SK-N-SH (cell line): ENCODE data around the gene TGM3. TPM values are rescaled to one million over a fixed set of nuclear protein-coding genes. Genes with fewer than 3 reads are reported as not detected.
A peak's percentile ranks its signal among the peaks of the same experiment; 100 is the strongest.

Experiments
- CTCF ChIA-PET: fragments of 300-600, 350-600 bp; formaldehyde crosslinking; extraction: SDS; loops from one replicate; lab custom pipeline; 2021; lab: Yijun Ruan, JAX
- POLR2A ChIA-PET: fragments of 350-600 bp; sonication (Branson Sonifier 250); formaldehyde crosslinking; extraction: SDS; loops from one replicate; lab custom pipeline; 2020; ENCODE audit warnings: antibody characterized with exemption, inconsistent platforms; lab: Yijun Ruan, JAX
- DNase-seq: peaks from one replicate; pipeline ENCODE4 v3.0.0; 2012
- H2AFZ ChIP-seq: fragments of 200-600 bp; sonication (generic); 2 replicates; pipeline ENCODE4 v1.8.1; 2016; ENCODE audit warnings: antibody characterized with exemption, mild to moderate bottlenecking, low read depth
- H3F3A ChIP-seq: fragments of 200-600 bp; sonication (generic); replicated peaks from 2 replicates; pipeline ENCODE3; 2016; ENCODE audit warnings: antibody characterized with exemption, mild to moderate bottlenecking; ENCODE audit not compliant: insufficient read depth
- H3K27ac ChIP-seq, 2 experiments: fragments of 200-500 bp in 1 of 2; fragments of 200-600 bp in 1 of 2; sonication (Bioruptor generic) in 1 of 2; sonication (generic), shearing (Covaris generic) in 1 of 2; 2 replicates each; pipeline versions ENCODE4 v1.5.1 to v1.6.1; 2014 to 2016; ENCODE audit warnings: low read depth in 2 of 2, inconsistent platforms in 1 of 2, low read length in 1 of 2, mild to moderate bottlenecking in 1 of 2, mixed read lengths in 1 of 2
- H3K27me3 ChIP-seq: fragments of 200-600 bp; sonication (generic), shearing (Covaris generic); 2 replicates; pipeline ENCODE4 v1.6.1; 2016; ENCODE audit warnings: mixed run types; ENCODE audit not compliant: insufficient read depth
- H3K36me3 ChIP-seq, 2 experiments: fragments of 200-500 bp in 1 of 2; fragments of 200-600 bp in 1 of 2; sonication (Bioruptor generic) in 1 of 2; sonication (generic) in 1 of 2; replicated peaks in 1 of 2; 2 replicates each; pipeline versions ENCODE3 to v1.5.1; 2014 to 2016; ENCODE audit warnings: low read length in 1 of 2, mild to moderate bottlenecking in 1 of 2; ENCODE audit not compliant: insufficient read depth in 2 of 2, control insufficient read depth in 1 of 2
- H3K4me1 ChIP-seq, 2 experiments: fragments of 200-500 bp in 1 of 2; fragments of 200-600 bp in 1 of 2; sonication (Bioruptor generic) in 1 of 2; sonication (generic), shearing (Covaris generic) in 1 of 2; 2 replicates each; pipeline versions ENCODE4 v1.5.1 to v1.6.1; 2014 to 2016; ENCODE audit warnings: low read depth in 1 of 2, low read length in 1 of 2, mixed run types in 1 of 2; ENCODE audit not compliant: insufficient read depth in 2 of 2, control insufficient read depth in 1 of 2
- H3K4me2 ChIP-seq: fragments of 200-600 bp; sonication (generic), shearing (Covaris generic); 2 replicates; pipeline ENCODE4 v1.6.1; 2017; ENCODE audit warnings: mixed run types
- H3K4me3 ChIP-seq, 2 experiments: fragments of 200-500 bp in 1 of 2; fragments of 200-600 bp in 1 of 2; sonication (Bioruptor generic) in 1 of 2; sonication (generic), shearing (Covaris generic) in 1 of 2; 2 replicates each; pipeline versions ENCODE4 v1.5.1 to v1.8.1; 2014 to 2016; ENCODE audit warnings: low read depth in 2 of 2, inconsistent platforms in 1 of 2, low read length in 1 of 2, mild to moderate bottlenecking in 1 of 2, mixed read lengths in 1 of 2, moderate library complexity in 1 of 2
- H3K79me2 ChIP-seq: fragments of 200-600 bp; sonication (generic); 2 replicates; pipeline ENCODE4 v1.8.1; 2017; ENCODE audit warnings: mild to moderate bottlenecking; ENCODE audit not compliant: insufficient read depth
- H3K9ac ChIP-seq: fragments of 200-600 bp; sonication (generic); 2 replicates; pipeline ENCODE4 v1.6.1; 2017; ENCODE audit warnings: mixed run types
- H3K9me2 ChIP-seq: fragments of 200-600 bp; sonication (generic); 2 replicates; pipeline ENCODE4 v1.6.1; 2017; ENCODE audit warnings: mixed run types
- H3K9me3 ChIP-seq: fragments of 200-600 bp; sonication (generic); 2 replicates; pipeline ENCODE4 v1.6.1; 2017; ENCODE audit warnings: mixed run types, mild to moderate bottlenecking, moderate library complexity
- H4K20me1 ChIP-seq: fragments of 200-600 bp; sonication (generic); 2 replicates; pipeline ENCODE4 v1.6.1; 2017; ENCODE audit warnings: mild to moderate bottlenecking, mixed run types; ENCODE audit not compliant: insufficient read depth
- ELF1 ChIP-seq: IDR thresholded peaks from 2 replicates; pipeline ENCODE4 v1.4.0; 2012
- EP300 ChIP-seq, 2 experiments: IDR thresholded peaks; 2 replicates each; pipeline versions ENCODE4 v1.4.0 to v1.6.1; 2012; ENCODE audit warnings: borderline replicate concordance in 1 of 2, low read depth in 1 of 2, low read length in 1 of 2
- FOSL2 ChIP-seq: IDR thresholded peaks from 2 replicates; pipeline ENCODE4 v1.4.0; 2012; ENCODE audit warnings: low read depth, mild to moderate bottlenecking, moderate library complexity, borderline replicate concordance
- FOXJ3 ChIP-seq: sonication (generic); formaldehyde crosslinking; IDR thresholded peaks from 2 replicates; pipeline ENCODE4 v1.5.1; 2020; ENCODE audit warnings: mild to moderate bottlenecking, missing genetic modification reagents
- FOXM1 ChIP-seq: IDR thresholded peaks from 2 replicates; pipeline ENCODE4 v1.4.0; 2012; ENCODE audit warnings: low read depth, mild to moderate bottlenecking
- GABPA ChIP-seq: IDR thresholded peaks from 2 replicates; pipeline ENCODE4 v1.4.0; 2012; ENCODE audit warnings: low read depth, mild to moderate bottlenecking
- MEF2A ChIP-seq: IDR thresholded peaks from 2 replicates; pipeline ENCODE4 v1.4.0; 2012; ENCODE audit warnings: low read depth, borderline replicate concordance
- NFIC ChIP-seq: IDR thresholded peaks from 2 replicates; pipeline ENCODE4 v1.4.0; 2012; ENCODE audit warnings: borderline replicate concordance
- POLR2AphosphoS5 ChIP-seq: IDR thresholded peaks from 2 replicates; pipeline ENCODE4 v1.6.1; 2012; ENCODE audit warnings: low read depth, low read length
- RCOR1 ChIP-seq: fragments of 150-350 bp; IDR thresholded peaks from 2 replicates; pipeline ENCODE4 v1.6.1; 2017; ENCODE audit warnings: antibody characterized with exemption, low read length
- RFX5 ChIP-seq: IDR thresholded peaks from 2 replicates; pipeline ENCODE4 v1.6.1; 2012; ENCODE audit warnings: mild to moderate bottlenecking, improper control_type of control experiment, low read length
- SMC3 ChIP-seq: IDR thresholded peaks from 2 replicates; pipeline ENCODE4 v1.6.1; 2012; ENCODE audit warnings: low read depth, low read length, improper control_type of control experiment
- TCF12 ChIP-seq: IDR thresholded peaks from 2 replicates; pipeline ENCODE4 v1.4.0; 2012
- TEAD4 ChIP-seq: IDR thresholded peaks from 2 replicates; pipeline ENCODE4 v1.4.0; 2012; ENCODE audit warnings: mild to moderate bottlenecking, borderline replicate concordance; ENCODE audit not compliant: insufficient read depth
- USF1 ChIP-seq: IDR thresholded peaks from 2 replicates; pipeline ENCODE4 v1.4.0; 2012; ENCODE audit warnings: low read depth, borderline replicate concordance
- WGBS: methylation state at CpG from one replicate; pipeline ENCODE4 v1.1.6; 2017; ENCODE audit warnings: low lambda C conversion rate; 5-methylcytosine and 5-hydroxymethylcytosine counted together
- polyA plus RNA-seq, 3 experiments: library from polyadenylated mRNA; depleted of rRNA; stranded (reverse); fragments of >200 nt; gene quantifications; 2 replicates each; pipeline ENCODE4 v1.2.3, GENCODE V29; 2012
- TF ChIP-seq, protein P1 (sequence below): IDR thresholded peaks from 2 replicates; pipeline ENCODE4 v1.6.1; 2012; ENCODE audit warnings: mild to moderate bottlenecking, low read depth, low read length, moderate library complexity
- TF ChIP-seq, protein P2 (sequence below): fragments of 150-350 bp; IDR thresholded peaks from 2 replicates; pipeline ENCODE4 v1.6.1; 2017; ENCODE audit warnings: antibody characterized with exemption, low read length, low read depth, borderline replicate concordance

The TGM3 gene
- polyA plus RNA-seq, 1 of the 3 experiments (the other 2 are of a cell fraction) = not detected

GRCh38 chr20:2363187-2363586 is 67.4 kb downstream of the TGM3 start:
- Histone ChIP-seq H3K9ac (no peak overlapping the region), H3K27ac (no peak overlapping the region), H3K4me3 (no peak overlapping the region), H3K4me1 (no peaks in the 10 kb centered on the region; a peak in 1 of 4 replicates), H3K27me3 (no peaks in the 10 kb centered on the region), H4K20me1 (no peaks in the 10 kb centered on the region), H3K9me3 (peaks cover 8% of the 10 kb centered on the region; the same call in 1 of the 2 replicates), H2AFZ (no peak overlapping the region), H3F3A (no peaks in the 10 kb centered on the region), H3K9me2 (no peaks in the 10 kb centered on the region), H3K36me3 (no peaks in the 10 kb centered on the region), H3K79me2 (no peaks in the 10 kb centered on the region), H3K4me2 (no peak overlapping the region)
- 46% methylated on average over 2 of the region's 2 CpGs for WGBS
- TF ChIP-seq, protein P1, sequence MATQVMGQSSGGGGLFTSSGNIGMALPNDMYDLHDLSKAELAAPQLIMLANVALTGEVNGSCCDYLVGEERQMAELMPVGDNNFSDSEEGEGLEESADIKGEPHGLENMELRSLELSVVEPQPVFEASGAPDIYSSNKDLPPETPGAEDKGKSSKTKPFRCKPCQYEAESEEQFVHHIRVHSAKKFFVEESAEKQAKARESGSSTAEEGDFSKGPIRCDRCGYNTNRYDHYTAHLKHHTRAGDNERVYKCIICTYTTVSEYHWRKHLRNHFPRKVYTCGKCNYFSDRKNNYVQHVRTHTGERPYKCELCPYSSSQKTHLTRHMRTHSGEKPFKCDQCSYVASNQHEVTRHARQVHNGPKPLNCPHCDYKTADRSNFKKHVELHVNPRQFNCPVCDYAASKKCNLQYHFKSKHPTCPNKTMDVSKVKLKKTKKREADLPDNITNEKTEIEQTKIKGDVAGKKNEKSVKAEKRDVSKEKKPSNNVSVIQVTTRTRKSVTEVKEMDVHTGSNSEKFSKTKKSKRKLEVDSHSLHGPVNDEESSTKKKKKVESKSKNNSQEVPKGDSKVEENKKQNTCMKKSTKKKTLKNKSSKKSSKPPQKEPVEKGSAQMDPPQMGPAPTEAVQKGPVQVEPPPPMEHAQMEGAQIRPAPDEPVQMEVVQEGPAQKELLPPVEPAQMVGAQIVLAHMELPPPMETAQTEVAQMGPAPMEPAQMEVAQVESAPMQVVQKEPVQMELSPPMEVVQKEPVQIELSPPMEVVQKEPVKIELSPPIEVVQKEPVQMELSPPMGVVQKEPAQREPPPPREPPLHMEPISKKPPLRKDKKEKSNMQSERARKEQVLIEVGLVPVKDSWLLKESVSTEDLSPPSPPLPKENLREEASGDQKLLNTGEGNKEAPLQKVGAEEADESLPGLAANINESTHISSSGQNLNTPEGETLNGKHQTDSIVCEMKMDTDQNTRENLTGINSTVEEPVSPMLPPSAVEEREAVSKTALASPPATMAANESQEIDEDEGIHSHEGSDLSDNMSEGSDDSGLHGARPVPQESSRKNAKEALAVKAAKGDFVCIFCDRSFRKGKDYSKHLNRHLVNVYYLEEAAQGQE = no peak
- TF ChIP-seq SMC3 (no peak), EP300 (IDR thresholded peaks at IDR 0.05; ENCODE audit: borderline replicate concordance in 1 of 2, low read depth in 1 of 2, low read length in 1 of 2) (no peak), ELF1 (no peak), MEF2A (no peak), FOXJ3 (CRISPR knock-in tag) (no peak), FOSL2 (no peak), GABPA (no peak), RCOR1 (no peak), NFIC (no peak), POLR2AphosphoS5 (no peak), FOXM1 (no peak), TCF12 (no peak)
- TF ChIP-seq, protein P2, sequence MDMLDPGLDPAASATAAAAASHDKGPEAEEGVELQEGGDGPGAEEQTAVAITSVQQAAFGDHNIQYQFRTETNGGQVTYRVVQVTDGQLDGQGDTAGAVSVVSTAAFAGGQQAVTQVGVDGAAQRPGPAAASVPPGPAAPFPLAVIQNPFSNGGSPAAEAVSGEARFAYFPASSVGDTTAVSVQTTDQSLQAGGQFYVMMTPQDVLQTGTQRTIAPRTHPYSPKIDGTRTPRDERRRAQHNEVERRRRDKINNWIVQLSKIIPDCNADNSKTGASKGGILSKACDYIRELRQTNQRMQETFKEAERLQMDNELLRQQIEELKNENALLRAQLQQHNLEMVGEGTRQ = no peak
- POLR2A ChIA-PET = interaction anchor here (1.0 kb wide), 1 partner anchor 10 kb away, joined by 5 read pairs; no protein-coding TSS in a partner anchor
- CTCF ChIA-PET = no interaction called here
- DNase-seq = no peak

DNA sequence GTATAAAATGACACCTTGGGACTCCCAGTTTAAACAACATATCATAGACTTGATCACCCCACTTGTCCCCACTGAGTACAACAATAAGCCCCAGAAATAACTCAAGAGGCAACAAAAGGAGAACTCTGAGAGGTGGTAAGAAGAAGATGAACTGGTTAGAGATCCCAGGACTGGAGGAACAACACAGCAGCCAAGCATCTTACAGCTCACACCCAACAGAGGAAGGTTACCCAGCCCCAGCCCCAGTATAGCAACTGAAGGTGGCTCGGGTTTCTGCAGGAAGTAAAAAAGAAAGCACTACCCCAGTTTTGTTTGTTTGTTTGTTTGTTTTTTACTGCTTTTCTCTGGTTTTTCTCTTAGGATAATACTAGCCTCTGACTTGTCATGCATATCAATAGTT is 67.8 kb downstream of the TGM3 start:
- Histone ChIP-seq H3K27ac (peak overlapping the region in 1 of 2 experiments; percentile 19; a peak in 1 of 4 replicates), H3K4me1 (no peaks in the 10 kb centered on the region; a peak in 1 of 4 replicates), H3K9ac (no peak overlapping the region), H4K20me1 (no peaks in the 10 kb centered on the region), H3K4me3 (no peak overlapping the region), H3K36me3 (no peaks in the 10 kb centered on the region), H3K9me3 (peaks cover 8% of the 10 kb centered on the region; the same call in 1 of the 2 replicates), H3K9me2 (no peaks in the 10 kb centered on the region), H3K4me2 (no peak overlapping the region), H2AFZ (no peak overlapping the region), H3K79me2 (no peaks in the 10 kb centered on the region), H3K27me3 (no peaks in the 10 kb centered on the region), H3F3A (no peaks in the 10 kb centered on the region)
- CTCF ChIA-PET = no interaction called here
- TF ChIP-seq RFX5 (no peak), TEAD4 (no peak), USF1 (no peak), ELF1 (no peak)
- 64% methylated on average over 1 of the region's 1 CpG for WGBS
- DNase-seq = no peak
- POLR2A ChIA-PET = interaction anchor here (1.0 kb wide), 1 partner anchor 11 kb away, joined by 5 read pairs; no protein-coding TSS in a partner anchor
